ENCODE measurements around the gene KIAA1328.

KIAA1328 gene

GRCh38 chr18:37274309-37275236, 445.6 kb downstream of the KIAA1328 start:
- no peak overlapping the region for H3K4me3 ChIP-seq (ENCODE audit: low read depth, low read length)
- no peak for TF ChIP-seq CTCF (IDR thresholded peaks at IDR 0.05; ENCODE audit: borderline replicate concordance, insufficient read depth, low read depth, low read length)

GRCh38 chr18:37275237-37275741, 446.4 kb downstream of the KIAA1328 start:
- no peak for TF ChIP-seq CTCF (IDR thresholded peaks at IDR 0.05; ENCODE audit: borderline replicate concordance, insufficient read depth, low read depth, low read length)
- H3K4me3 ChIP-seq (ENCODE audit: low read depth, low read length), result no peak overlapping the region

- H3K4me3 ChIP-seq (ENCODE audit: low read depth, low read length), result no peak overlapping the region
- TF ChIP-seq CTCF (IDR thresholded peaks at IDR 0.05; ENCODE audit: borderline replicate concordance, insufficient read depth, low read depth, low read length), result no peak
These were observed 447.4 kb downstream of the KIAA1328 start for GRCh38 chr18:37276111-37276890.

- no peak for TF ChIP-seq CTCF (IDR thresholded peaks at IDR 0.05; ENCODE audit: borderline replicate concordance, insufficient read depth, low read depth, low read length)
These were observed 448.9 kb downstream of the KIAA1328 start for GRCh38 chr18:37277804-37278203.

More at GRCh38 chr18:37277804-37278203, 448.9 kb downstream of the KIAA1328 start:
- no peak overlapping the region for H3K4me3 ChIP-seq (ENCODE audit: low read depth, low read length)

Measured in GM12875 (cell line).